Measurements from ENCODE around the gene PRIM2. TPM values are rescaled to one million over a fixed set of nuclear protein-coding genes. Genes with fewer than 3 reads are reported as not detected.
"Not testable (repeated sequence)": the region's sequence is repeated elsewhere in the genome, so short reads cannot be mapped to it uniquely, and the experiment has no call there.

The PRIM2 gene
- total and polyA plus RNA-seq, 2 of the 8 experiments (the other 6 are each of a cell fraction or from before 2014, with no cell fraction given), result 20.8 to 46.8 TPM

DNA sequence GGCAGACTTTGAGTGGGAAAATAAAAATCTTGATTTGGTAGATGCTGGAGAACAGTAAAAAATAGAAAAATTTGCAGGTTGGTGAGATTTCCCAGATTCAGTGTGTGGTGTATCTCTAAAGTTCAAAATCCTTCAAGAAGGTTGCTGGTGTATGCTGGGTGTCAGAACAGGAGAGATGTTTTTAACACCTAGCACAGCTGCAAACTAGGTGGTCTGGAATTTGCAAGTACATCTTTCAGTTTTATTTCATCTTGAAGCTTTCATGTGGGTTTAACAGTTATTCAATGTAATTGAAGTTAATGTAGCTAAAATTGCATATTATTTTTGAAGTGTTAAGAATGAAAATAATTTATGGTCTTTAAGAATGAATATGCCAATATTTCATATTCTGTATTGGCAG, 40.9 kb downstream of the PRIM2 start:
- H3K9me3 ChIP-seq (ENCODE audit: insufficient read depth in 2 of 2, low read depth in 1 of 2, low read length in 1 of 2); H3K4me3 ChIP-seq (ENCODE audit: extremely low read depth in 1 of 4, insufficient read depth in 2 of 4, low read depth in 3 of 4, low read length in 4 of 4); H2BK12ac ChIP-seq (ENCODE audit: low read depth, low read length); H2BK5ac ChIP-seq (ENCODE audit: low read depth, low read length); H3K4ac ChIP-seq (replicated peaks; ENCODE audit: insufficient read length, low read depth, low read length); H3K14ac ChIP-seq (ENCODE audit: insufficient read length); DNase-seq (ENCODE audit: low read depth in 1 of 2, low spot score in 2 of 2); H2AFZ ChIP-seq (ENCODE audit: low read length); H3K36me3 ChIP-seq (ENCODE audit: control insufficient read depth in 2 of 4, insufficient read depth in 4 of 4, low read length in 3 of 4); H2BK15ac ChIP-seq (ENCODE audit: low read length); H3K23ac ChIP-seq (ENCODE audit: insufficient read length); H4K5ac ChIP-seq (ENCODE audit: insufficient read length, low read depth, low read length); H4K91ac ChIP-seq (replicated peaks; ENCODE audit: insufficient read length, low read length); CTCF ChIA-PET (ENCODE audit: partially characterized antibody); H3K79me1 ChIP-seq (ENCODE audit: low read depth, low read length); H3K4me2 ChIP-seq (ENCODE audit: insufficient read depth in 1 of 2, low read depth in 2 of 2, low read length in 2 of 2); H3K23me2 ChIP-seq (ENCODE audit: low read depth, low read length); H2BK20ac ChIP-seq (ENCODE audit: low read length); H3K9ac ChIP-seq (replicated peaks in 1 of 4; ENCODE audit: extremely low read depth in 1 of 4, low read depth in 3 of 4, low read length in 3 of 4); H3K27me3 ChIP-seq (replicated peaks in 1 of 4; ENCODE audit: control insufficient read depth in 3 of 4, extremely low read depth in 1 of 4, insufficient read depth in 3 of 4, low read length in 3 of 4); H3K56ac ChIP-seq (replicated peaks; ENCODE audit: insufficient read length, low read depth, low read length); POLR2A ChIA-PET (ENCODE audit: partially characterized antibody); H4K8ac ChIP-seq (ENCODE audit: extremely low read depth, insufficient read depth, low read length); H2BK120ac ChIP-seq (replicated peaks; ENCODE audit: low read depth, low read length); H3K27ac ChIP-seq (ENCODE audit: low read depth, low read length); H3K4me1 ChIP-seq (replicated peaks in 1 of 4; ENCODE audit: control insufficient read depth in 3 of 4, insufficient read depth in 4 of 4, low read length in 3 of 4); H3K18ac ChIP-seq (ENCODE audit: extremely low read depth, low read length); FAIRE-seq; H3K79me2 ChIP-seq (ENCODE audit: control insufficient read depth in 1 of 2, insufficient read depth in 2 of 2, low read length in 2 of 2); H2AK5ac ChIP-seq (ENCODE audit: low read depth, low read length); H4K20me1 ChIP-seq (replicated peaks in 1 of 2; ENCODE audit: control insufficient read depth in 1 of 2, insufficient read depth in 2 of 2, low read length in 2 of 2): not testable (repeated sequence)

DNA sequence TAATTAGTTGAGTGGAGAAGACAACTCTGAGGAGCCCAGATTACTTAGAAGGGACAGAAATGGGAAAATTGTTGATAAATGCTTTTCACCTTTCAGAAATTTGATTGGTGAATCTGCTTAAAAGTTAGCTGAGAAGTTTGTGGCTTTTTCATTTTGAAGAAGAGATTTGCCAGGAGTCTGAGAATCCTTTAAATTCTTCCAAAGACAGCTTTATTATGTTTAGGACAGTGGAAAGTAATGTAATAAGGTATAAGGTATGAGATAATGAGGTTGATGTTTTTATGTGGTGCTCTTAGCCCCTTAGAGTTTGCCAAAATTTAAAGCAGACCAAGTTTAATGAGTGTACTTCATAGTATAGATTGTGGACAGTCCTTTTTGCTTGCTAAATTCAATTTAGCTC, 42.3 kb downstream of the PRIM2 start:
- H3K4me3 ChIP-seq (ENCODE audit: extremely low read depth in 1 of 4, insufficient read depth in 2 of 4, low read depth in 3 of 4, low read length in 4 of 4); H3K27ac ChIP-seq (ENCODE audit: low read depth, low read length); CTCF ChIA-PET (ENCODE audit: partially characterized antibody); H4K20me1 ChIP-seq (replicated peaks in 1 of 2; ENCODE audit: control insufficient read depth in 1 of 2, insufficient read depth in 2 of 2, low read length in 2 of 2); H3K4ac ChIP-seq (replicated peaks; ENCODE audit: insufficient read length, low read depth, low read length); H3K27me3 ChIP-seq (replicated peaks in 1 of 4; ENCODE audit: control insufficient read depth in 3 of 4, extremely low read depth in 1 of 4, insufficient read depth in 3 of 4, low read length in 3 of 4); H3K56ac ChIP-seq (replicated peaks; ENCODE audit: insufficient read length, low read depth, low read length); H2BK120ac ChIP-seq (replicated peaks; ENCODE audit: low read depth, low read length); H2BK12ac ChIP-seq (ENCODE audit: low read depth, low read length); H2AFZ ChIP-seq (ENCODE audit: low read length); POLR2A ChIA-PET (ENCODE audit: partially characterized antibody); H3K9me3 ChIP-seq (ENCODE audit: insufficient read depth in 2 of 2, low read depth in 1 of 2, low read length in 1 of 2); H3K9ac ChIP-seq (replicated peaks in 1 of 4; ENCODE audit: extremely low read depth in 1 of 4, low read depth in 3 of 4, low read length in 3 of 4); H4K5ac ChIP-seq (ENCODE audit: insufficient read length, low read depth, low read length); H3K79me2 ChIP-seq (ENCODE audit: control insufficient read depth in 1 of 2, insufficient read depth in 2 of 2, low read length in 2 of 2); H3K23ac ChIP-seq (ENCODE audit: insufficient read length); H2BK15ac ChIP-seq (ENCODE audit: low read length); H2AK5ac ChIP-seq (ENCODE audit: low read depth, low read length); H2BK20ac ChIP-seq (ENCODE audit: low read length); H4K91ac ChIP-seq (replicated peaks; ENCODE audit: insufficient read length, low read length); H3K14ac ChIP-seq (ENCODE audit: insufficient read length); H3K36me3 ChIP-seq (ENCODE audit: control insufficient read depth in 2 of 4, insufficient read depth in 4 of 4, low read length in 3 of 4); DNase-seq (ENCODE audit: low read depth in 1 of 2, low spot score in 2 of 2); H2BK5ac ChIP-seq (ENCODE audit: low read depth, low read length); H3K4me1 ChIP-seq (replicated peaks in 1 of 4; ENCODE audit: control insufficient read depth in 3 of 4, insufficient read depth in 4 of 4, low read length in 3 of 4); H3K23me2 ChIP-seq (ENCODE audit: low read depth, low read length); H3K18ac ChIP-seq (ENCODE audit: extremely low read depth, low read length); H3K4me2 ChIP-seq (ENCODE audit: insufficient read depth in 1 of 2, low read depth in 2 of 2, low read length in 2 of 2); FAIRE-seq; H3K79me1 ChIP-seq (ENCODE audit: low read depth, low read length); H4K8ac ChIP-seq (ENCODE audit: extremely low read depth, insufficient read depth, low read length): not testable (repeated sequence)

Measured in H1 (cell line).